Mucosa of descending colon (tissue), 3 donors: ENCODE measurements around the gene OTOR. TPM values are rescaled to one million over a fixed set of nuclear protein-coding genes. Genes with fewer than 3 reads are reported as not detected.

ENCODE experiments used
- ATAC-seq: fragments of 200-7000 bp; cut with Tn5 transposase; one replicate; pipeline ENCODE4 v1.9.1; 2020; ENCODE audit warnings: mild to moderate bottlenecking, moderate library complexity
- DNase-seq, 3 donors: peaks; one replicate each; pipeline ENCODE4 v3.0.0-alpha.2; 2020
- H3K36me3 ChIP-seq: fragments of 200-600 bp; one replicate; pipeline ENCODE4 v1.8.0; 2021; ENCODE audit warnings: low read depth, mild to moderate bottlenecking
- H3K4me1 ChIP-seq: fragments of 200-600 bp; one replicate; pipeline ENCODE4 v1.8.0; 2021; ENCODE audit warnings: low read depth, mild to moderate bottlenecking
- H3K4me3 ChIP-seq: fragments of 200-600 bp; one replicate; pipeline ENCODE4 v1.8.0; 2021; ENCODE audit warnings: mild to moderate bottlenecking
- H3K9me3 ChIP-seq: fragments of 200-600 bp; one replicate; pipeline ENCODE4 v1.8.0; 2021; ENCODE audit warnings: mild to moderate bottlenecking
- CTCF ChIP-seq: fragments of 200-600 bp; IDR thresholded peaks from one replicate; pipeline ENCODE4 v1.8.0; 2022; ENCODE audit warnings: antibody characterized with exemption, mild to moderate bottlenecking
- intact Hi-C, 2 donors: fragments of 100-400 bp; cut with DNase I in 1 of 2; cut with micrococcal nuclease in 1 of 2; formaldehyde crosslinking; loops; one replicate each; pipeline versions ENCODE4 v1.11.0 to v1.11.1; 2022; cut with DNase I, micrococcal nuclease
- total RNA-seq, 3 donors: library from RNA; stranded (reverse); fragmentation: NEBNext Ultra II Directional in 2 of 3; extraction: Animal tissue kit (Norgen Biotek cat#: 25700) in 2 of 3; gene quantifications; one replicate each; pipeline versions ENCODE4 v1.2.1 to v1.2.4, GENCODE V29; 2021 to 2023
- donor health status: DM: no; HTN: no; CAD: no; lungs with moderate emphysema.
- donor health status: DM: no; HTN: no; CAD: no.
- donor health status: DM: no; HTN: yes; CAD: no.

The OTOR gene
- total RNA-seq, 3 donors from 2014 or later, result not detected

GRCh38 chr20:16714242-16714641 lies 33.9 kb upstream of the OTOR start:
- ATAC-seq, result no peak
- no peak for TF ChIP-seq CTCF
- intact Hi-C loops, result no loop called here
- no peaks in the 10 kb centered on the region for H3K9me3 ChIP-seq
- H3K4me1 ChIP-seq, result no peaks in the 10 kb centered on the region
- H3K36me3 ChIP-seq, result no peaks in the 10 kb centered on the region
- no peak overlapping the region for H3K4me3 ChIP-seq
- no peak for DNase-seq

- Histone ChIP-seq H3K36me3 (no peaks in the 10 kb centered on the region), H3K4me1 (no peaks in the 10 kb centered on the region), H3K4me3 (no peak overlapping the region), H3K9me3 (no peaks in the 10 kb centered on the region)
- DNase-seq, result no peak
- no peak for TF ChIP-seq CTCF
- intact Hi-C loops, result no loop called here
- ATAC-seq, result no peak
Observed at GRCh38 chr20:16714751-16715150, 33.4 kb upstream of the OTOR start.

- no peak overlapping the region for H3K4me3 ChIP-seq
- ATAC-seq (no peak), DNase-seq (no peak)
- H3K4me1 ChIP-seq, result no peaks in the 10 kb centered on the region
- no peak for TF ChIP-seq CTCF
- no peaks in the 10 kb centered on the region for H3K9me3 ChIP-seq
- H3K36me3 ChIP-seq, result no peaks in the 10 kb centered on the region
- intact Hi-C loops, result no loop called here
Observed at GRCh38 chr20:16719421-16719820, 28.7 kb upstream of the OTOR start.

- Histone ChIP-seq H3K36me3 (no peaks in the 10 kb centered on the region), H3K9me3 (no peaks in the 10 kb centered on the region), H3K4me3 (no peak overlapping the region), H3K4me1 (peaks cover 7% of the 10 kb centered on the region)
- DNase-seq, result no peak
- intact Hi-C loops, result no loop called here
- no peak for TF ChIP-seq CTCF
- ATAC-seq, result no peak
Observed at GRCh38 chr20:16729080-16729479, 19.1 kb upstream of the OTOR start.

- TF ChIP-seq CTCF, result no peak
- H3K9me3 ChIP-seq, result no peaks in the 10 kb centered on the region
- intact Hi-C loops, result no loop called here
- peaks cover 7% of the 10 kb centered on the region for H3K4me1 ChIP-seq
- peak within 1 kb of the TSS; percentile 83 for H3K4me3 ChIP-seq
- ATAC-seq (peak; percentile 100), DNase-seq (peak; percentile 93 to 97 (median 95))
- no peaks in the 10 kb centered on the region for H3K36me3 ChIP-seq
Observed at GRCh38 chr20:16729565-16730460, 18.3 kb upstream of the OTOR start, which contains the start of gene SNRPB2. SNRPB2 (plus strand) TSS chr20:16730026; CDS start chr20:16731703, 1,677 bp downstream.
